DOHH2 (cell line): ENCODE results near the gene PKD1.

Experiments
- H3F3A ChIP-seq: fragments of 200-600 bp; sonication (generic), shearing (Covaris generic); 2 replicates; pipeline ENCODE4 v1.6.0; 2016; ENCODE audit warnings: antibody characterized with exemption, mild to moderate bottlenecking; ENCODE audit not compliant: control insufficient read depth, insufficient read depth
- H3K27ac ChIP-seq: fragments of 200-600 bp; sonication (generic); 2 replicates; pipeline ENCODE4 v1.5.1; 2014; ENCODE audit warnings: low read depth, mild to moderate bottlenecking, low read length, moderate library complexity
- H3K27me3 ChIP-seq: fragments of 200-600 bp; sonication (generic); 2 replicates; pipeline ENCODE4 v1.6.1; 2014; ENCODE audit warnings: mild to moderate bottlenecking, low read length, mixed read lengths; ENCODE audit not compliant: control insufficient read depth
- H3K36me3 ChIP-seq: fragments of 200-600 bp; sonication (generic); 2 replicates; pipeline ENCODE4 v1.6.1; 2014; ENCODE audit warnings: mild to moderate bottlenecking, low read length, moderate library complexity, mixed read lengths; ENCODE audit not compliant: control insufficient read depth
- H3K4me1 ChIP-seq: fragments of 200-600 bp; sonication (generic); 2 replicates; pipeline ENCODE4 v1.6.1; 2014; ENCODE audit warnings: mild to moderate bottlenecking, low read length, mixed read lengths; ENCODE audit not compliant: control insufficient read depth
- H3K4me2 ChIP-seq: fragments of 200-600 bp; sonication (generic); 2 replicates; pipeline ENCODE4 v1.6.0; 2014; ENCODE audit warnings: mild to moderate bottlenecking, low read length, moderate library complexity
- H3K4me3 ChIP-seq: fragments of 200-600 bp; sonication (generic); 2 replicates; pipeline ENCODE4 v1.5.1; 2014; ENCODE audit warnings: mild to moderate bottlenecking, low read length, mixed read lengths
- H3K79me2 ChIP-seq: fragments of 200-600 bp; sonication (generic); 2 replicates; pipeline ENCODE4 v1.6.1; 2014; ENCODE audit warnings: mild to moderate bottlenecking, low read length, mixed read lengths; ENCODE audit not compliant: control insufficient read depth
- H3K9me2 ChIP-seq: fragments of 200-600 bp; sonication (generic); replicated peaks from 2 replicates; pipeline ENCODE4 v1.6.1; 2014; ENCODE audit warnings: mild to moderate bottlenecking, low read length, mixed read lengths; ENCODE audit not compliant: control insufficient read depth
- H3K9me3 ChIP-seq: fragments of 200-600 bp; sonication (generic); 2 replicates; pipeline ENCODE4 v1.6.1; 2014; ENCODE audit warnings: antibody characterized with exemption, low read length, mixed read lengths; ENCODE audit not compliant: control insufficient read depth, insufficient read depth
- H4K20me1 ChIP-seq: fragments of 200-600 bp; sonication (generic); 2 replicates; pipeline ENCODE4 v1.6.0; 2014; ENCODE audit warnings: low read depth, mild to moderate bottlenecking, antibody characterized with exemption, low read length, moderate library complexity; ENCODE audit not compliant: control insufficient read depth, insufficient read depth
- CTCF ChIP-seq: fragments of 200-600 bp; sonication (generic); IDR thresholded peaks from one replicate; pipeline ENCODE4 v1.5.1; 2014; ENCODE audit warnings: antibody characterized with exemption, mild to moderate bottlenecking, low read depth, low read length; ENCODE audit not compliant: poor library complexity, severe bottlenecking
- EZH2phosphoT487 ChIP-seq: fragments of 200-600 bp; sonication (generic); IDR thresholded peaks from 2 replicates; pipeline ENCODE4 v1.6.1; 2017; ENCODE audit warnings: borderline replicate concordance, mild to moderate bottlenecking, antibody characterized with exemption, low read length, moderate library complexity, mixed read lengths

Gene PKD1

GRCh38 chr16:2165861-2166260 is 30.2 kb upstream of the PKD1 start:
- H3K4me2 ChIP-seq: no peak overlapping the region
- no peaks in the 10 kb centered on the region for H4K20me1 ChIP-seq
- peaks cover 8% of the 10 kb centered on the region for H3F3A ChIP-seq
- no peaks in the 10 kb centered on the region for H3K27me3 ChIP-seq
- no peaks in the 10 kb centered on the region for H3K9me2 ChIP-seq
- H3K4me3 ChIP-seq: no peak overlapping the region
- peaks cover 3% of the 10 kb centered on the region for H3K4me1 ChIP-seq
- peaks cover 17% of the 10 kb centered on the region; the same call in 1 of the 2 replicates for H3K9me3 ChIP-seq
- peaks cover 47% of the 10 kb centered on the region for H3K79me2 ChIP-seq
- peaks cover 69% of the 10 kb centered on the region for H3K36me3 ChIP-seq
- TF ChIP-seq CTCF: no peak
- no peak for TF ChIP-seq EZH2phosphoT487
- H3K27ac ChIP-seq: no peak overlapping the region

GRCh38 chr16:2163211-2163881 is 27.6 kb upstream of the PKD1 start:
- Histone ChIP-seq H3K79me2 (peaks cover 72% of the 10 kb centered on the region), H3K36me3 (peaks cover 65% of the 10 kb centered on the region), H3F3A (peaks cover 8% of the 10 kb centered on the region), H3K9me3 (peaks cover 17% of the 10 kb centered on the region; the same call in 1 of the 2 replicates), H3K4me1 (peaks cover 27% of the 10 kb centered on the region), H3K4me3 (no peak overlapping the region), H3K27ac (no peak overlapping the region), H3K27me3 (no peaks in the 10 kb centered on the region), H3K4me2 (no peak overlapping the region), H3K9me2 (no peaks in the 10 kb centered on the region), H4K20me1 (no peaks in the 10 kb centered on the region)
- TF ChIP-seq CTCF (no peak), EZH2phosphoT487 (no peak)

- Histone ChIP-seq H3K27me3 (no peaks in the 10 kb centered on the region), H4K20me1 (no peaks in the 10 kb centered on the region; the same call in 1 of the 2 replicates), H3K9me2 (no peaks in the 10 kb centered on the region), H3K4me2 (no peak overlapping the region), H3K4me3 (no peak overlapping the region), H3K9me3 (peaks cover 17% of the 10 kb centered on the region; the same call in 1 of the 2 replicates), H3K27ac (no peak overlapping the region), H3F3A (peaks cover 8% of the 10 kb centered on the region), H3K36me3 (peaks cover 64% of the 10 kb centered on the region), H3K4me1 (peaks cover 33% of the 10 kb centered on the region), H3K79me2 (peaks cover 78% of the 10 kb centered on the region)
- TF ChIP-seq CTCF (no peak), EZH2phosphoT487 (no peak)
These were observed 27.0 kb upstream of the PKD1 start for GRCh38 chr16:2162676-2163118.
